ENCODE measurements around the gene AGAP5.
"Not testable (repeated sequence)": the region's sequence is repeated elsewhere in the genome, so short reads cannot be mapped to it uniquely, and the experiment has no call there.

The AGAP5 gene

DNA sequence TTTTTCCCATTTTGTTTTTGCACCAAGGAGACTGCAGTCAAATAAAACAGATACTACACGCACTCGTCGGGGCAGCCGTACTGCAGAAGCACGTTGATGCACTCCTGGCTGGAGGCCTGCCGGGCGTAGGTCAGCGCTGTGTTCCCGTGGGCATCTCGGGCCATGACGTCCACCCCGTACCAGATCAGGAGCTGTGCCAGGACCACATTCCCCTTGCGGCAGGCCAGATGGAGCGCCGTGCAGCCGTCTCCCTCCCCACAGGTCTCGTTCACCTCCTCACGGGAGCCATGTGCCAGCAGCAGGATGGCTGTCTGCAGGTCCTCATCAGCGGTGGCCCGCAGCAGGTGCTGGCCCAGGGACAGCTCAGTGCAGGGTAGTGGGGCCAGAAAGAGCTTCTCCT lies 23.4 kb downstream of the AGAP5 start:
- not testable (repeated sequence) for H3K9me3 ChIP-seq (ENCODE audit: control insufficient read depth in 2 of 2, low read length in 2 of 2); H3K4me1 ChIP-seq (ENCODE audit: control insufficient read depth, insufficient read depth, low read length); H3K27me3 ChIP-seq (ENCODE audit: control insufficient read depth in 1 of 2, insufficient read depth in 2 of 2, low read length in 2 of 2); H3K36me3 ChIP-seq (ENCODE audit: control insufficient read depth in 2 of 2, insufficient read depth in 2 of 2, low read length in 2 of 2); H3K9ac ChIP-seq (ENCODE audit: low read length in 2 of 2); H3K27ac ChIP-seq (ENCODE audit: low read length); H3K4me3 ChIP-seq (ENCODE audit: low read length in 2 of 2)

DNA sequence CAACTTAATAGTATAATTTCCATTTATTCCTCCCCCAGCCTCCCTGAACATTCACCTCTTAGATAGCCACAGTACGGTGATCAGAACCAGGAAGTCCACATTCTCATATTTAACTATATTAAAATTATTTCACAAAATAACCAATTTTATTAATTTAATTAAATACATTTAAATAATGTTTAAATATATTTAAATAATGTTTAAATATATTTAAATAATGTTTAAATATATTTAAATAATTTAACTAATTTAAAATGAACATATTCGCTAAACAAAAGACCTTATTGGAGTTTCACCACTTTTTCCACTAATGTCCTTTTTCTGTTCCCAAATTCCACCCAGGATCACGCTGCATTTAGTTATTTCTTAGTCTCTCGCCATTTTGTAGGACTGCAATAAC lies 29.5 kb downstream of the AGAP5 start:
- H3K27me3 ChIP-seq (ENCODE audit: control insufficient read depth in 1 of 2, insufficient read depth in 2 of 2, low read length in 2 of 2); H3K27ac ChIP-seq (ENCODE audit: low read length); H3K36me3 ChIP-seq (ENCODE audit: control insufficient read depth in 2 of 2, insufficient read depth in 2 of 2, low read length in 2 of 2); H3K4me3 ChIP-seq (ENCODE audit: low read length in 2 of 2); H3K9ac ChIP-seq (ENCODE audit: low read length in 2 of 2); H3K9me3 ChIP-seq (ENCODE audit: control insufficient read depth in 2 of 2, low read length in 2 of 2); H3K4me1 ChIP-seq (ENCODE audit: control insufficient read depth, insufficient read depth, low read length): not testable (repeated sequence)

DNA sequence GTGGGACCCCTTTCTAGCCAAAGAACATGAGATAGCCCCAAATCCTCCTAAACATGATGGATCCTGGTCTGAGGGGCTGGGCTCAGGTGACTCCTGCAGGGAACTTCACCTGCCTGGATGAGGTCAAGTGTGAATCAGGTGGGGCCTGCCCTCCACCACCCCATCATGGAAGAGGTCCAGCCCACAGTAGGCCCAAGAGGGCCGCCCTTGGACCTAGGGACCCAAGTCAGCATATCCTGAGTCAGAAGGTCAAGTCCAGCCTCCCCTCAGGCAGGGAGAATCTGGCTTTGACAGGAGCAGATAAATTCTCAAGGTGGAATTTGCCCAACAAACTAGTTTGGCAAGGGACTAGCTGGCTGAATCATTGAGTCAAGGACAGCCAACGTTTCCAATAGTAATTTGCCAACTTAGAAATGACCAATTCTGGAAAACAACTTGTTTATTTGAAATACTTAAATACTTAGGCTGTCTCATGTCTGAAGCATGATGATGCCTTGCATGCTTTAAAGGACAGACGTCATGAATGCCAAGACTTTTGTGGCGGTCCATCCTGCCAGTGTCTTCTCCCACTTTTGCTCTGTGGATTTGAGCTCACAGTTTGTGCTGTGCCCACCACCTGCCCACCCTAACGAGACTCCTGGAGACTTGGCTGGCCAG lies 31.6 kb downstream of the AGAP5 start:
- H3K4me1 ChIP-seq (ENCODE audit: control insufficient read depth, insufficient read depth, low read length); H3K4me3 ChIP-seq (ENCODE audit: low read length in 2 of 2); H3K9me3 ChIP-seq (ENCODE audit: control insufficient read depth in 2 of 2, low read length in 2 of 2); H3K27ac ChIP-seq (ENCODE audit: low read length); H3K27me3 ChIP-seq (ENCODE audit: control insufficient read depth in 1 of 2, insufficient read depth in 2 of 2, low read length in 2 of 2); H3K36me3 ChIP-seq (ENCODE audit: control insufficient read depth in 2 of 2, insufficient read depth in 2 of 2, low read length in 2 of 2); H3K9ac ChIP-seq (ENCODE audit: low read length in 2 of 2): not testable (repeated sequence)

DNA sequence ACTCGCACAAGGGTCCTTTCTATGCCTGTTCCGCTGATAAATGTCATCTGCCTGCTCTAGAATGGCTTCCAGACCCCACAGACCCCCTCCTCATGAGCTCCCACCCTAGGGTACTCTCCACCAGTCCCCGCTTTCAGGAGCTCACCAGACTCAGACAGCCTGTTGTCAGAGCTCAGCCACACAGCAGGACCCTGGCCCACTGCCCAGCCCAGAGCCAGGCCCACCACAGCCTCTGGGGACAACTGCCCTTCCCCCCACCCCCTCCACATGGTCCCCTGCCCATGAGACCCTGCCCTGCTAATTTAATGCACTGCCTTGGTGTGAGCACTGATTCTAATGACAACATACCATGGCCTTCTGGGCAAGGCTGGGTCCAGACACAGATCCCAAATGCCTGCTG lies 32.3 kb downstream of the AGAP5 start:
- not testable (repeated sequence) for H3K27me3 ChIP-seq (ENCODE audit: control insufficient read depth in 1 of 2, insufficient read depth in 2 of 2, low read length in 2 of 2); H3K9ac ChIP-seq (ENCODE audit: low read length in 2 of 2); H3K9me3 ChIP-seq (ENCODE audit: control insufficient read depth in 2 of 2, low read length in 2 of 2); H3K36me3 ChIP-seq (ENCODE audit: control insufficient read depth in 2 of 2, insufficient read depth in 2 of 2, low read length in 2 of 2); H3K4me1 ChIP-seq (ENCODE audit: control insufficient read depth, insufficient read depth, low read length); H3K27ac ChIP-seq (ENCODE audit: low read length); H3K4me3 ChIP-seq (ENCODE audit: low read length in 2 of 2)

DNA sequence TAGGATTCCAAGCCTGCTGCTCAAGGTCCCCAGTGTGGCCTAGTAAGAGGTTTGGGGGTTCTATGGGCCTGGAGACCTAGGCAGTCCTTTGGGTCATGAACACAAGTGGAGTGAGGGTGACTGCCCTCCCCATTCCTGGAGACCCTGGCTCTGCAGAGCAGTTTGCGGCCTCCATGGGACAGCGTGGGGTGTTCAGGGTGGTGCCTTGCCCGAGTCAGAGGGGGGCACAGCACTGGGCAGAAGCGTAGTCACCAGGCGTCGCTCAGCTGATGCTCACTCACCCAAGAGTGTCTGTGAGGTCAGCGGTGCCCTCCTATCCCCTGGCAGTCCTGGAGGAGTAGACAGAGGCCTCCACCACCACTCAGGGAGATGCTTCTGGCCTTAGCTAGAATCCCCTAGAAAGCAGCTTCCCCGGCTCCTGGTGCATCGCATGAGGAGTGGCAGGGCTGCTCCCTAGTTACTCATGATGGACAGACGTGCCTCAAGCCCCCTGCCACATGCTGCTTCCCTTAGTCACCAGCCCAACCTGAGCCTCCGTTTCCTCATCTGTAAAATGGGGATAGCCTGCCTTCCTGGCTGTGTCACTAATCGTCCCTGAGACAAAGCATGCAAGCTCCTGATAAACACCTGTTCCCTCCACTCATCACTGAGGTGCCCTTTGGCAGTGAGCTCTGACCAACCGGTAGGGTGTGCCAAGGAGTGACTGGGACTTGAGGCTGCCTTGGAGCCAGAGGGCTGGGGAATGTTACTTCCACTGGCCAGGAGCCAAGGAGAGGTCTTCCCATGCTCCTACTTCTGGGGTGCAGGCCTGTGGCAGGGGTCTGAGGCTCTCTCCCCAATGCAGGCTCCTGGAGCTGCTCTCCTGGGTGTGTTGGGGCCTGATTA lies 33.5 kb downstream of the AGAP5 start:
- H3K4me3 ChIP-seq (ENCODE audit: low read length in 2 of 2); H3K27me3 ChIP-seq (ENCODE audit: control insufficient read depth in 1 of 2, insufficient read depth in 2 of 2, low read length in 2 of 2); H3K9ac ChIP-seq (ENCODE audit: low read length in 2 of 2); H3K27ac ChIP-seq (ENCODE audit: low read length); H3K36me3 ChIP-seq (ENCODE audit: control insufficient read depth in 2 of 2, insufficient read depth in 2 of 2, low read length in 2 of 2); H3K9me3 ChIP-seq (ENCODE audit: control insufficient read depth in 2 of 2, low read length in 2 of 2); H3K4me1 ChIP-seq (ENCODE audit: control insufficient read depth, insufficient read depth, low read length): not testable (repeated sequence)

DNA sequence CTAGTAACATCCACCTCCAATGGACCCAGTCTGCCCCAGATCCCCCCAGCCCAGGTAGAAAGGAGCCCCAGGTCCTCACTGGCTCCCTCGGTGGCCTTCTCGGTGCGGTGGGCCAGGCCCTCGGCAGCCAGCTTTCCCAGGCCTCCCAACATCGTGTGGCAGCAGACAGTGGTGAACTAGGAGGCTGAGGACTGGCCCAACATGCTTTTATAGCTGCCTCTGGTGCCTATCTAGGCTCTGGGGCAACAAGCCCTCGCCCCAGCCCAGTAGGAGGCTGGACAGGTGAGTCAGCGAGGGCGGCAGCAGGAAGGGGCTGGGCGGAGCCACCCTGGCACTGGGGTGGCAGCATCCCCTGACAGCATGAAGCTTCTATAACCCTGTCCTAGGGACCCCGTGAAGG lies 34.3 kb downstream of the AGAP5 start:
- not testable (repeated sequence) for H3K4me1 ChIP-seq (ENCODE audit: control insufficient read depth, insufficient read depth, low read length); H3K4me3 ChIP-seq (ENCODE audit: low read length in 2 of 2); H3K9me3 ChIP-seq (ENCODE audit: control insufficient read depth in 2 of 2, low read length in 2 of 2); H3K36me3 ChIP-seq (ENCODE audit: control insufficient read depth in 2 of 2, insufficient read depth in 2 of 2, low read length in 2 of 2); H3K27me3 ChIP-seq (ENCODE audit: control insufficient read depth in 1 of 2, insufficient read depth in 2 of 2, low read length in 2 of 2); H3K9ac ChIP-seq (ENCODE audit: low read length in 2 of 2); H3K27ac ChIP-seq (ENCODE audit: low read length)

DNA sequence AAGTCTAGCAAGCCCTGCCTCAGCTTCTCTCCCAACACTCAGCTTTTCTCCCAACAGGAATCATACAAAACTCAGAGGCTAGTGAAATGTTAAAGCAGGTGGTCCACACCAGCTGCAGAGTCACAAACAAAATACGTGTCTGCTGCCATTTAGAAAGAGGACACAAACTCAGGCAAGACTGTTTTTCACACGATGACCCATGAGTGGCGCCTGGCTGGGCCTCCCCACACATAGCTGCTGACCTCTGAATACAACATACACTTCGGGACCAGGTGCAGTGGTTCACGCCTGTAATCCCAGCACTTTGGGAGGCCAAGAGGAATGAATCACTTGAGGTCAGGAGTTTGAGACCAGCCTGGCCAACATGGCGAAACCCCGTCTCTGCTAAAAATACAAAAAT lies 35.2 kb downstream of the AGAP5 start:
- H3K4me1 ChIP-seq (ENCODE audit: control insufficient read depth, insufficient read depth, low read length); H3K27ac ChIP-seq (ENCODE audit: low read length); H3K4me3 ChIP-seq (ENCODE audit: low read length in 2 of 2); H3K27me3 ChIP-seq (ENCODE audit: control insufficient read depth in 1 of 2, insufficient read depth in 2 of 2, low read length in 2 of 2); H3K9ac ChIP-seq (ENCODE audit: low read length in 2 of 2); H3K36me3 ChIP-seq (ENCODE audit: control insufficient read depth in 2 of 2, insufficient read depth in 2 of 2, low read length in 2 of 2); H3K9me3 ChIP-seq (ENCODE audit: control insufficient read depth in 2 of 2, low read length in 2 of 2): not testable (repeated sequence)

DNA sequence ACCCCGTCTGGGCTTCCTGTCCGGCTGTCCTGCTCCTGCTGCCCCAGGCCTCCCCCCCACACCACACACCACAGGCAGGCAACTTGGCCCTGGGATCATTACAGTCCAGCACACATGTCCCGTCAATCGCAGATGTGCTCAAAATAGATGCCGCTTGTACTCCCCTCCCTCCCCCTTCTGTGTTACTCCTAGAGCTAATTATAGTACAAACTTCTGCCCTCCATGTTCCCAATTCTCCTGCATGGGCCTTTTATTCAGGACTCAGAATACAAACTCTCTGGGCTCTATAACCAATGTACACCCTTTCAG lies 42.0 kb downstream of the AGAP5 start, which contains the start of gene SYNPO2L:
SYNPO2L (minus strand) TSS at position 40 of the 309 bp plus-strand sequence. CDS start 107 bp downstream, outside the sequence.
- Histone ChIP-seq H3K27ac (ENCODE audit: low read length) (no peak within 1 kb of the TSS), H3K9ac (ENCODE audit: low read length in 2 of 2) (peak within 1 kb of the TSS in 1 of 2 donors; percentile 36), H3K4me3 (ENCODE audit: low read length in 2 of 2) (peak within 1 kb of the TSS in 1 of 2 donors; percentile 44), H3K27me3 (ENCODE audit: control insufficient read depth in 1 of 2, insufficient read depth in 2 of 2, low read length in 2 of 2) (no peaks in the 10 kb centered on the region), H3K36me3 (ENCODE audit: control insufficient read depth in 2 of 2, insufficient read depth in 2 of 2, low read length in 2 of 2) (no peaks in the 10 kb centered on the region), H3K9me3 (ENCODE audit: control insufficient read depth in 2 of 2, low read length in 2 of 2) (no peaks in the 10 kb centered on the region), H3K4me1 (ENCODE audit: control insufficient read depth, insufficient read depth, low read length) (peaks cover 24% of the 10 kb centered on the region)

DNA sequence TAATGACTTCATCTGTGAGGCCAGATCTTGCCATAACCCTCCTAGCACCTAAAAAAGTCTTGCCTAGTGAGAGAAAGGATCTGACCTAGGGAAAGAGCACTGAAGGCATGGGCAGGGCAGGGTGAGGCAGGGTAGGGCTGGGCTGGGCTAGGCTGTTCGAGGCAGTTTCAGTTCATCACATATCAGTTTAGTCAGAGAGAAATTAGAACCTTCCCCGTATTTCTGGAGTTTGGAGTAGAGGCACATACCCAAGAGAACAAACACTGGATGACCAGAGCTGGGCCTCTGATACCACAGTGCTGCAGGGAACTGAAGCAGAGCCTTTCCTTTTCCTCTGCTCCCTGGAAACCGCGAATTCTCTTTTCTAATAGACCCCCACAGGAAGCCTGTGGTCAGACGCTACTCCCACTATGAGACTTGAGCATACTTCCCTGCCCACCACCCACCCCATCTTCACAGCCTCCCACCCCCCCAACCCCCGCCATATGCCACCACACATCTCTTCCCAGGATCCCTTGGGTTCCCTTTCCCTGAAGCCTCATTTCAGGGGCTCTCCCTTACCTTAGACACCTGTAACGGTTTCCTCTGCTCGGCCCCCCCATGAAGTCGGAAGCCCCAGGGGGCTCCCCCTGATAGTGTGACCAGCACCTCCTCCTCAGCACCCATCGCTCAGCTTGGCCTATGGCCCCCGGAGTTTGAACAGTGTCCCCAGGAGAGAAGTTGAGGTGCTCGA lies 42.5 kb downstream of the AGAP5 start:
- Histone ChIP-seq H3K27ac (ENCODE audit: low read length) (no peak overlapping the region), H3K36me3 (ENCODE audit: control insufficient read depth in 2 of 2, insufficient read depth in 2 of 2, low read length in 2 of 2) (no peaks in the 10 kb centered on the region), H3K4me3 (ENCODE audit: low read length in 2 of 2) (peak overlapping the region in 1 of 2 donors; percentile 44), H3K27me3 (ENCODE audit: control insufficient read depth in 1 of 2, insufficient read depth in 2 of 2, low read length in 2 of 2) (no peaks in the 10 kb centered on the region), H3K9ac (ENCODE audit: low read length in 2 of 2) (peak overlapping the region in 1 of 2 donors; percentile 36), H3K9me3 (ENCODE audit: control insufficient read depth in 2 of 2, low read length in 2 of 2) (no peaks in the 10 kb centered on the region), H3K4me1 (ENCODE audit: control insufficient read depth, insufficient read depth, low read length) (peaks cover 30% of the 10 kb centered on the region)

DNA sequence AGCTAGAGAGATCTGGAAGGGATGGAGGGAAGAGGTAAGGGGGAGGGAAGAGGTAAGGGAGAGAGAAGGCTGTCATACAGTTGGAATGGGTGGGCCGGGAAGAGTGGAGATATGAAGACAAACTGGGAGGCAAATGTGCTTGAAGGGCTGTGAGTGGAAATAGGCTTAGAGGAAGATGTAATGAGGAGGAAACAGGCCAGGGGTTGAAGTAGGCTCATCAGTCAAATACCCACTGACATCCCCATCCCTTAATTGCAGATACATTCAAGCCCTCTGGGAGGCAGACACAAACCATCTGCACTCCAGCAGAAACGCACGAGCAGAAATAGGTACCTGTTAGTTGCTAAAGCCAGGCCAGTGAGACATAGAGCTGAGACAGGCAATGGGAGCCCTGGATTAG lies 44.2 kb downstream of the AGAP5 start:
- H3K4me3 ChIP-seq (ENCODE audit: low read length in 2 of 2): no peak overlapping the region
- no peak overlapping the region for H3K27ac ChIP-seq (ENCODE audit: low read length)
- peaks cover 34% of the 10 kb centered on the region for H3K4me1 ChIP-seq (ENCODE audit: control insufficient read depth, insufficient read depth, low read length)

DNA sequence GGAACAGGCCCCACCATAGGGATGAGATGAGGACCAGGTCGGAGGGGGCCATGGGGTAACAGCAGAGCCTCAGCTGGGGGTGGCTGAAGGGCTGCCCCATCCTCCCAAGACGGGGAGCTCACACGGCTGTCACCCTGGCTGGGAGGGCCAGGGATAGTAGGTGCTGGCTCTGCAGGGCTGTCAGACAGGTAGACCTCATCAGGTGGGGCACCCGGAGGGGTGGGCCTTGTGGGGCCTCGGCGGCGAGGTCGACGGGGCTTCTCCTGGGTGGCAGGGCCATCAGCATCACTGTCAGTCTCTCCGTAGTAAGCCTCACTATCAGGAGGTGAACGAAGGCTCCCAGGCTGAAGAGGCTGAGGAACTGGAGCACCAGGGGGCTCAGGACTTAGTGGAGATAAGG lies 44.7 kb downstream of the AGAP5 start:
- H3K27me3 ChIP-seq (ENCODE audit: control insufficient read depth in 1 of 2, insufficient read depth in 2 of 2, low read length in 2 of 2): no peaks in the 10 kb centered on the region
- H3K4me3 ChIP-seq (ENCODE audit: low read length in 2 of 2): no peak overlapping the region
- H3K9ac ChIP-seq (ENCODE audit: low read length in 2 of 2): no peak overlapping the region
- peaks cover 39% of the 10 kb centered on the region for H3K4me1 ChIP-seq (ENCODE audit: control insufficient read depth, insufficient read depth, low read length)
- H3K27ac ChIP-seq (ENCODE audit: low read length): no peak overlapping the region
- H3K9me3 ChIP-seq (ENCODE audit: control insufficient read depth in 2 of 2, low read length in 2 of 2): no peaks in the 10 kb centered on the region
- H3K36me3 ChIP-seq (ENCODE audit: control insufficient read depth in 2 of 2, insufficient read depth in 2 of 2, low read length in 2 of 2): no peaks in the 10 kb centered on the region

More for the DNA sequence above, 44.2 kb downstream of the AGAP5 start:
- no peak overlapping the region for H3K9ac ChIP-seq (ENCODE audit: low read length in 2 of 2)
- H3K36me3 ChIP-seq (ENCODE audit: control insufficient read depth in 2 of 2, insufficient read depth in 2 of 2, low read length in 2 of 2): no peaks in the 10 kb centered on the region
- H3K9me3 ChIP-seq (ENCODE audit: control insufficient read depth in 2 of 2, low read length in 2 of 2): no peaks in the 10 kb centered on the region
- H3K27me3 ChIP-seq (ENCODE audit: control insufficient read depth in 1 of 2, insufficient read depth in 2 of 2, low read length in 2 of 2): no peaks in the 10 kb centered on the region

Measured in stomach smooth muscle (tissue), 2 donors.